A549 treated with AZD2906 at 1 μM for 4 hours (cell line): Measurements from ENCODE around the gene RTN4RL1. TPM values are rescaled to one million over a fixed set of nuclear protein-coding genes. Genes with fewer than 3 reads are reported as not detected.

ENCODE experiments used
- total RNA-seq: library from RNA; stranded (reverse); fragments of 200-300 nt; extraction: Qiagen RNA extraction; gene quantifications from 5 replicates; pipeline ENCODE4 v1.2.3, GENCODE V29; 2022

RTN4RL1 gene
- 13.8 to 19.9 TPM (median 16.7 TPM) in 5 replicates for total RNA-seq

GRCh38 chr17:2025220-2025621, at the start of gene RTN4RL1:
RTN4RL1 (minus strand) TSS chr17:2025334; CDS start chr17:2024865, 469 bp downstream.

GRCh38 chr17:2054512-2055291, 29.6 kb upstream of the RTN4RL1 start, which contains the start of gene HIC1:
HIC1 (plus strand) TSS chr17:2055103; CDS start chr17:2056691, 1,588 bp downstream.

GRCh38 chr17:2041561-2042389, 16.6 kb upstream of the RTN4RL1 start, which contains the start of gene OVCA2:
OVCA2 (plus strand) TSS chr17:2042022; CDS start chr17:2042048, 26 bp downstream.

DNA sequence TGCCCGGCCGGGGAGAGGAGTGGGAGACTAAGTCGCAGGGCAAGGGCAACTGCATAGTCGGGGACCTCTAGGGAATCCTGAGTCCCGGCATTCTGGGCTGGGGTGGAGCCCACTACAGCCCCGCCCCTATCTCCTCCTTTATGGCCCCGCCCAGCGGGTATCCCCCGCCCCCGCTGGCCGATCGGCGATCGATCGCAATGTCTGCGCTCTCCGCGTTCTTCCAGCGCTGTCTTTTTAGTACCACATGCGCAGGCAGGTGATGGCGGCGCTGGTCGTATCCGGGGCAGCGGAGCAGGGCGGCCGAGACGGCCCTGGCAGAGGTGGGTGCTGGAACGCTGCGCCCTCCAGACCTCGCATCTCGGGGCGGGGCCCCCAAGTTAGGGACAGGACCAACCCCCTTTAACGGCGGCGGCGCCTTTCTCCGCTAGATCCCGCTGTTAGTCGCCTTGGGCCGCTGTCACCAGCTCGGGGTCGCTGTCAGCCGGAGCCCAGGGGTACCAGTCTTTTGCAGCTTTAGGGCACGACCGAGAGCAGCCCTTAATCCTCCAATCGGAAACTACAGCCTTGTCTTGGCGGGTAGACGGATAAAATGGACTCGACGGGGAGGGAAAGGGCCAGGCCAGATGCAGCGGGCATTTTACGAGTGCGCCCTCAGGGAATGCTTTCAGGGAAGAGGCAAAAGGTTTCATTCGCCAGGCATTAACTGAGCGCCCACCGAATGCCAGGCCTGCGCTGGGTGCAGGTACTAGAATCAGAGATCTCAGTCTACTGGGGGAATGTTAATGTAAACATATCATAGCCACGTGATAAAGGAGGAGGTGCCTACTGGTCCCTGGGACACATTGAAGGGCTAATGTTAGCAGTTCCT, 5.0 kb upstream of the RTN4RL1 start, which contains the start of gene DPH1:
Gene DPH1, plus strand, starts transcription at position 243 of the 868 bp plus-strand sequence. Its CDS starts 17 bp downstream, at position 260.

Other genes with a start within 250 kb of the RTN4RL1 start
- 8.4 to 9.8 TPM (median 9.1 TPM) in 5 replicates for gene SMYD4, start 195.4 kb downstream of the RTN4RL1 start, total RNA-seq
- gene RPA1, start 195.3 kb downstream of the RTN4RL1 start, total RNA-seq: 56.9 to 77.7 TPM (median 69.1 TPM) in 5 replicates
- gene DPH1, start 4.8 kb upstream of the RTN4RL1 start, total RNA-seq: 40.2 to 46.9 TPM (median 45.0 TPM) in 5 replicates
- 59.4 to 84.9 TPM (median 75.7 TPM) in 5 replicates for gene OVCA2, start 16.7 kb upstream of the RTN4RL1 start, total RNA-seq
- gene HIC1, start 29.8 kb upstream of the RTN4RL1 start, total RNA-seq: 0.64 to 1.8 TPM (median 1.5 TPM) in 5 replicates